LNCAP (cell line): ENCODE measurements around the gene KCTD8.

Source experiments
- TF ChIP-seq, protein P1 (sequence below): fragments of 450-650 bp; IDR thresholded peaks from 2 replicates; pipeline ENCODE4 v1.5.1; 2017; ENCODE audit warnings: mild to moderate bottlenecking

The KCTD8 gene

GRCh38 chr4:44237643-44238042, 211.0 kb downstream of the KCTD8 start:
- TF ChIP-seq, protein P1, sequence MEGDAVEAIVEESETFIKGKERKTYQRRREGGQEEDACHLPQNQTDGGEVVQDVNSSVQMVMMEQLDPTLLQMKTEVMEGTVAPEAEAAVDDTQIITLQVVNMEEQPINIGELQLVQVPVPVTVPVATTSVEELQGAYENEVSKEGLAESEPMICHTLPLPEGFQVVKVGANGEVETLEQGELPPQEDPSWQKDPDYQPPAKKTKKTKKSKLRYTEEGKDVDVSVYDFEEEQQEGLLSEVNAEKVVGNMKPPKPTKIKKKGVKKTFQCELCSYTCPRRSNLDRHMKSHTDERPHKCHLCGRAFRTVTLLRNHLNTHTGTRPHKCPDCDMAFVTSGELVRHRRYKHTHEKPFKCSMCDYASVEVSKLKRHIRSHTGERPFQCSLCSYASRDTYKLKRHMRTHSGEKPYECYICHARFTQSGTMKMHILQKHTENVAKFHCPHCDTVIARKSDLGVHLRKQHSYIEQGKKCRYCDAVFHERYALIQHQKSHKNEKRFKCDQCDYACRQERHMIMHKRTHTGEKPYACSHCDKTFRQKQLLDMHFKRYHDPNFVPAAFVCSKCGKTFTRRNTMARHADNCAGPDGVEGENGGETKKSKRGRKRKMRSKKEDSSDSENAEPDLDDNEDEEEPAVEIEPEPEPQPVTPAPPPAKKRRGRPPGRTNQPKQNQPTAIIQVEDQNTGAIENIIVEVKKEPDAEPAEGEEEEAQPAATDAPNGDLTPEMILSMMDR, result no peak

- TF ChIP-seq, protein P1, result no peak
These were observed 212.7 kb downstream of the KCTD8 start for GRCh38 chr4:44235897-44236296.

GRCh38 chr4:44232262-44232661, 216.3 kb downstream of the KCTD8 start:
- TF ChIP-seq, protein P1, result no peak

- TF ChIP-seq, protein P1, result no peak
These were observed 217.6 kb downstream of the KCTD8 start for GRCh38 chr4:44231006-44231405.

DNA sequence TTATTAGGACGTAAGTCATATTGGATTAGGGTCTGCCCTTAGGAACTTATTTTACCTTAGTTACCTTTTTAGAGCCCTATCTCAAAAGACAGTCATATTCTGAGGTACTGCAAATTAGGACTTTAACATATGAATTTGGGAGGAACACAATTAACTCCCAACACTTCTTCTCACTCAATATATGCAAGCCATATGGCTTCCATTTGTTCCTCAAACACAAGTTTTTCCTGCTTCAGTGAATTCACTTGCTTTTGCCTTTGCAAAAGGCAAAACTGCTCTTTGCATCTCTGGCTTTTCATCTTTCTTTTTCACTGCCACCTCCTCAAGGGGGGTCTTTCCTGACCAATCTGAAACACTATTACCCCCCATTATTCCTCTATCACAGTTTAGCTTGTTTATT, 220.3 kb downstream of the KCTD8 start:
- TF ChIP-seq, protein P1, result no peak

- TF ChIP-seq, protein P1, result no peak
These were observed 227.2 kb downstream of the KCTD8 start for GRCh38 chr4:44221407-44221806.

DNA sequence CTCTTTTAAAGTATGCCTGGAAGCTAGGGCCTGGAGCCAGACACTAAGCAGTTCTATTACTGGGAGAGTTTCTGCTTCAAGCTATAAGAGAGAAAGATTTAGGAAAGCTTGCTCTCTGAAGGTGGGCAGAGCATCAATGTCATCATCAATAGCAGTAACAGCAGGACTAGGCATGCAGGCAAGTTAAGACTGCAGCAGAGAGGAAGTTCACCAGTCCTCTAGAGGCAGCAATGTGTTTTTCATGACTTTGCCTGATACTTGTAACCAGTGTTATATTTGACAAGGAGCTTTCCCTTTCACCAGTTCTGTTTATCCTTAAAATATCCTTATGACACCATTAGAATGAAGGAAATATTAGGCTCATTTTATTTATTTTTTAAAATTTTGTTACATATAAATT, 237.9 kb downstream of the KCTD8 start:
- TF ChIP-seq, protein P1, result no peak

DNA sequence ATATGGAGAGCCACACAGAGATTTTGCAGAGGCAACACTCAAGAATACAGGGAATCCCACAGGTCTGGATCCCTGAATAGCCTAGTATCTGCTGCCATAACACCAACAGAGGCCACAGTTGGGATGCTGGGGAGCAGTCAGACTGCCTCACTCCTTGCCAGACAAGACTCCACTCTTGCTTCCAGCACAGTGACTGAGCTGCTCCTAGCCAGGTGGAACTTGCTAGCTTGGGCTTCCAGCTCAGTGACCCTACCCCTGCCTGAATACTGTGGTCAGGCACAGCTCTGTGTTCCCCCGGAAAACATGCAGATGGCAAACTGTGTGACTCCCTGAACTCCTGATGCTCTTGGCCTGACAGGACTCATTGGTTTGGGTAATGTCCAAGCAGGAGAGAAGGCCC, 251.8 kb downstream of the KCTD8 start:
- TF ChIP-seq, protein P1, result no peak
